Endodermal cell (in vitro differentiated cells): Measurements from ENCODE around the gene ZNF100. TPM values are rescaled to one million over a fixed set of nuclear protein-coding genes. Genes with fewer than 3 reads are reported as not detected.

Source experiments
- DNase-seq: peaks from one replicate; pipeline ENCODE4 v3.0.0-alpha.2; 2017
- H3K27ac ChIP-seq: 2 replicates; pipeline ENCODE4 v1.5.1; 2013; ENCODE audit warnings: mild to moderate bottlenecking, low read depth, low read length, moderate library complexity
- H3K27me3 ChIP-seq: 2 replicates; pipeline ENCODE4 v1.6.1; 2013; ENCODE audit warnings: mild to moderate bottlenecking, low read length, moderate library complexity; ENCODE audit not compliant: insufficient read depth, control insufficient read depth, poor library complexity, severe bottlenecking
- H3K36me3 ChIP-seq: 2 replicates; pipeline ENCODE4 v1.7.0; 2013; ENCODE audit warnings: mild to moderate bottlenecking, low read length, moderate library complexity; ENCODE audit not compliant: control insufficient read depth, insufficient read depth
- H3K4me1 ChIP-seq: one replicate; pipeline ENCODE4 v1.7.0; 2013; ENCODE audit warnings: low read length; ENCODE audit not compliant: control insufficient read depth, insufficient read depth
- H3K4me3 ChIP-seq: 2 replicates; pipeline ENCODE4 v1.5.1; 2013; ENCODE audit warnings: mild to moderate bottlenecking, low read length, moderate library complexity
- H3K9ac ChIP-seq: 2 replicates; pipeline ENCODE4 v1.6.1; 2013; ENCODE audit warnings: mild to moderate bottlenecking, low read length, moderate library complexity; ENCODE audit not compliant: poor library complexity, severe bottlenecking; ENCODE audit errors: extremely low read depth
- H3K9me3 ChIP-seq: 2 replicates; pipeline ENCODE4 v1.6.1; 2013; ENCODE audit warnings: mild to moderate bottlenecking, low read length, moderate library complexity; ENCODE audit not compliant: control insufficient read depth
- H3K27ac Mint-ChIP-seq: 2 replicates; pipeline ENCODE4 v1.8.0; 2020; ENCODE audit warnings: mixed read lengths
- H3K27me3 Mint-ChIP-seq: 2 replicates; pipeline ENCODE4 v1.8.0; 2021; ENCODE audit warnings: mild to moderate bottlenecking, mixed read lengths; ENCODE audit not compliant: insufficient read depth
- H3K36me3 Mint-ChIP-seq: 2 replicates; pipeline ENCODE4 v1.8.0; 2020; ENCODE audit warnings: low read depth, mixed read lengths
- H3K4me1 Mint-ChIP-seq: 2 replicates; pipeline ENCODE4 v1.8.0; 2020; ENCODE audit warnings: mixed read lengths
- H3K4me3 Mint-ChIP-seq: 2 replicates; pipeline ENCODE4 v1.8.0; 2020; ENCODE audit warnings: mild to moderate bottlenecking, moderate library complexity, mixed read lengths
- H3K9me3 Mint-ChIP-seq: 2 replicates; pipeline ENCODE4 v1.8.0; 2020; ENCODE audit warnings: mild to moderate bottlenecking, mixed read lengths
- CTCF ChIP-seq: fragments of 200-600 bp; sonication (generic); conservative IDR thresholded peaks from 2 replicates; pipeline ENCODE4 v1.5.0; 2021; ENCODE audit warnings: antibody characterized with exemption, mild to moderate bottlenecking
- WGBS, 2 experiments: methylation state at CpG; one replicate each; pipeline versions ENCODE4 v1.1.5 to v1.1.7; 2013; ENCODE audit warnings: missing lambda C conversion rate in 2 of 2, mixed read lengths in 1 of 2; ENCODE audit not compliant: insufficient coverage in 1 of 2, insufficient read length in 1 of 2; 5-methylcytosine and 5-hydroxymethylcytosine counted together
- total RNA-seq, 2 donors: library from RNA; stranded (reverse); fragmentation: NEBNext Ultra II Directional in 1 of 2; extraction: Animal tissue kit (Norgen Biotek cat#: 25700) in 1 of 2; gene quantifications; 2 replicates in 1 of 2; 3 replicates in 1 of 2; pipeline ENCODE4 v1.2.1, GENCODE V29; 2021

Gene ZNF100
- total RNA-seq, 2 donors from 2014 or later, result 20.4 to 28.3 TPM

GRCh38 chr19:21693399-21693798, 74.0 kb downstream of the ZNF100 start:
- Histone ChIP-seq H3K4me1 (no peaks in the 10 kb centered on the region), H3K9me3 (peaks cover 7% of the 10 kb centered on the region), H3K9ac (no peak overlapping the region), H3K27me3 (no peaks in the 10 kb centered on the region), H3K27ac (no peak overlapping the region), H3K4me3 (no peak overlapping the region), H3K36me3 (no peaks in the 10 kb centered on the region)
- no peak for DNase-seq
- Mint-ChIP-seq H3K4me1 (no peaks in the 10 kb centered on the region), H3K27ac (no peak overlapping the region), H3K36me3 (no peaks in the 10 kb centered on the region), H3K27me3 (no peaks in the 10 kb centered on the region), H3K4me3 (no peak overlapping the region), H3K9me3 (peaks cover 58% of the 10 kb centered on the region)
- no peak for TF ChIP-seq CTCF
- WGBS, 2 experiments, result 86% methylated on average over 1 of the region's 1 CpG; no CpG with 5 or more reads in 1 of the 2 experiments

- TF ChIP-seq CTCF, result no peak
- H3K4me1 ChIP-seq, result no peaks in the 10 kb centered on the region
- Mint-ChIP-seq H3K36me3 (no peaks in the 10 kb centered on the region), H3K27ac (no peak overlapping the region), H3K27me3 (no peaks in the 10 kb centered on the region), H3K9me3 (peaks cover 64% of the 10 kb centered on the region), H3K4me3 (no peak overlapping the region), H3K4me1 (no peaks in the 10 kb centered on the region)
- H3K36me3 ChIP-seq, result no peaks in the 10 kb centered on the region
- H3K9me3 ChIP-seq, result peaks cover 11% of the 10 kb centered on the region
- WGBS, 2 experiments, result 81 to 82% methylated on average over 1 of the region's 1 CpG
- no peak overlapping the region for H3K27ac ChIP-seq
- no peak for DNase-seq
- H3K4me3 ChIP-seq, result no peak overlapping the region
- H3K27me3 ChIP-seq, result no peaks in the 10 kb centered on the region
- H3K9ac ChIP-seq, result no peak overlapping the region
Observed at GRCh38 chr19:21691661-21692060, 75.7 kb downstream of the ZNF100 start.

- H3K36me3 Mint-ChIP-seq, result no peaks in the 10 kb centered on the region
- WGBS, 2 experiments, result 64 to 86% methylated on average over 2 to 3 of the region's 3 CpGs
- no peaks in the 10 kb centered on the region for H3K4me1 ChIP-seq
- TF ChIP-seq CTCF, result no peak
- H3K36me3 ChIP-seq, result no peaks in the 10 kb centered on the region
- H3K4me3 ChIP-seq, result no peak overlapping the region
- no peak for DNase-seq
- peaks cover 11% of the 10 kb centered on the region for H3K9me3 ChIP-seq
- H3K4me3 Mint-ChIP-seq, result no peak overlapping the region
- H3K9ac ChIP-seq, result no peak overlapping the region
- no peak overlapping the region for H3K27ac ChIP-seq
- no peaks in the 10 kb centered on the region for H3K27me3 ChIP-seq
- no peaks in the 10 kb centered on the region for H3K27me3 Mint-ChIP-seq
- H3K27ac Mint-ChIP-seq, result no peak overlapping the region
- peaks cover 57% of the 10 kb centered on the region for H3K9me3 Mint-ChIP-seq
- no peaks in the 10 kb centered on the region for H3K4me1 Mint-ChIP-seq
Observed at GRCh38 chr19:21688464-21688863, 78.9 kb downstream of the ZNF100 start.
